Measurements from ENCODE around the gene LRP5.
A peak's percentile ranks its signal among the peaks of the same experiment; 100 is the strongest.

The LRP5 gene

GRCh38 chr11:68444566-68444965 is 132.2 kb downstream of the LRP5 start:
- no peak for TF ChIP-seq SIN3A (IDR thresholded peaks at IDR 0.05; ENCODE audit: borderline replicate concordance, insufficient read depth, low read length)
- no peak for TF ChIP-seq TAF1 (IDR thresholded peaks at IDR 0.05; ENCODE audit: borderline replicate concordance, insufficient read depth, low read length)
- TF ChIP-seq FOXP2 (optimal IDR thresholded peaks at IDR 0.05; ENCODE audit: borderline replicate concordance, extremely low read depth, extremely low read length, insufficient read depth) = no peak
- TF ChIP-seq REST (IDR thresholded peaks at IDR 0.05; ENCODE audit: insufficient read depth in 1 of 2, low read depth in 2 of 2, low read length in 2 of 2) = no peak
- TF ChIP-seq POLR2AphosphoS5 (IDR thresholded peaks at IDR 0.05; ENCODE audit: low read depth, low read length) = no peak

- TF ChIP-seq POLR2AphosphoS5 (IDR thresholded peaks at IDR 0.05; ENCODE audit: low read depth, low read length) (no peak), FOXP2 (optimal IDR thresholded peaks at IDR 0.05; ENCODE audit: borderline replicate concordance, extremely low read depth, extremely low read length, insufficient read depth) (no peak), SIN3A (IDR thresholded peaks at IDR 0.05; ENCODE audit: borderline replicate concordance, insufficient read depth, low read length) (no peak), REST (IDR thresholded peaks at IDR 0.05; ENCODE audit: insufficient read depth in 1 of 2, low read depth in 2 of 2, low read length in 2 of 2) (no peak), TAF1 (IDR thresholded peaks at IDR 0.05; ENCODE audit: borderline replicate concordance, insufficient read depth, low read length) (no peak)
Measured at GRCh38 chr11:68445531-68446035, 133.2 kb downstream of the LRP5 start.

GRCh38 chr11:68446046-68446725 is 133.8 kb downstream of the LRP5 start:
- TF ChIP-seq REST (IDR thresholded peaks at IDR 0.05; ENCODE audit: insufficient read depth in 1 of 2, low read depth in 2 of 2, low read length in 2 of 2) = no peak
- no peak for TF ChIP-seq TAF1 (IDR thresholded peaks at IDR 0.05; ENCODE audit: borderline replicate concordance, insufficient read depth, low read length)
- TF ChIP-seq SIN3A (IDR thresholded peaks at IDR 0.05; ENCODE audit: borderline replicate concordance, insufficient read depth, low read length) = no peak
- TF ChIP-seq FOXP2 (optimal IDR thresholded peaks at IDR 0.05; ENCODE audit: borderline replicate concordance, extremely low read depth, extremely low read length, insufficient read depth) = no peak
- TF ChIP-seq POLR2AphosphoS5 (IDR thresholded peaks at IDR 0.05; ENCODE audit: low read depth, low read length) = no peak

- no peak for TF ChIP-seq POLR2AphosphoS5 (IDR thresholded peaks at IDR 0.05; ENCODE audit: low read depth, low read length)
- TF ChIP-seq SIN3A (IDR thresholded peaks at IDR 0.05; ENCODE audit: borderline replicate concordance, insufficient read depth, low read length) = no peak
- TF ChIP-seq REST (IDR thresholded peaks at IDR 0.05; ENCODE audit: insufficient read depth in 1 of 2, low read depth in 2 of 2, low read length in 2 of 2) = 0 out of 4 replicates have a peak, but pooled peaks of 1 of the 2 experiments have one; percentile 20
- TF ChIP-seq FOXP2 (optimal IDR thresholded peaks at IDR 0.05; ENCODE audit: borderline replicate concordance, extremely low read depth, extremely low read length, insufficient read depth) = peak; percentile 41
Measured at GRCh38 chr11:68447015-68447801, 134.8 kb downstream of the LRP5 start.
